Glomerular visceral epithelial cell (primary cell): ENCODE data around the gene ATP6V0E1.
A peak's percentile ranks its signal among the peaks of the same experiment; 100 is the strongest.

Source experiments
- DNase-seq: peaks from one replicate; pipeline ENCODE4 v3.0.0-alpha.2; 2016; ENCODE audit errors: extremely low spot score

Gene ATP6V0E1

DNA sequence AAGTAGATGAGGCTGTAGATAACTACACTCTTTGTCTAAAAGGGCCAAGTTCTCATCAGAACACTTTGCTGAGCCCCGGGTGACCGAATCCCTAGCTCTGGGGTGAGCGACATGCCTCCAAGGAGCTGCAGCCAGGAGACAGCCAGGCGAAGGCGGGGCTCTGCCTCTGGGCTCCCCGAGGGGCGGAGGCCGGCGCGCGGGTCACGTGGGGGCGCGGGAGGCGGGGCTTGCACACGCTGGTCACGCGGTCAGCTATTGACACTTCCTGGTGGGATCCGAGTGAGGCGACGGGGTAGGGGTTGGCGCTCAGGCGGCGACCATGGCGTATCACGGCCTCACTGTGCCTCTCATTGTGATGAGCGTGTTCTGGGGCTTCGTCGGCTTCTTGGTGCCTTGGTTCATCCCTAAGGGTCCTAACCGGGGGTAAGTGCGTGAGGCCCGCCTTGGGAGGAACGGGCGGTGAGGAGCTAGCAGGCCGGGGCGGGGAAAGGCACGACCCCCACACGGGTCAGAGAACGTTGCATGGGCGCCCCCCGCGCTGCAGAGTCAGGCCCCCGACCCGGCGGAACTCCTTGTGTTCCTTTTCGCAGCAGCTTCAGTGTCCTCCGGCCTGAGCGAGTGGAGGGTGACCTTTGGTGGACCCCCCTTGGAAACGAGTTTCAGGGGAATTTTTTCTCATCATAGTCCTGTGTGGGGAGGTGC, at the start of gene ATP6V0E1:
ATP6V0E1 (plus strand) TSS at position 230 of the 702 bp plus-strand sequence; CDS start at position 320, 90 bp downstream.
- DNase-seq, result peak; percentile 95

DNA sequence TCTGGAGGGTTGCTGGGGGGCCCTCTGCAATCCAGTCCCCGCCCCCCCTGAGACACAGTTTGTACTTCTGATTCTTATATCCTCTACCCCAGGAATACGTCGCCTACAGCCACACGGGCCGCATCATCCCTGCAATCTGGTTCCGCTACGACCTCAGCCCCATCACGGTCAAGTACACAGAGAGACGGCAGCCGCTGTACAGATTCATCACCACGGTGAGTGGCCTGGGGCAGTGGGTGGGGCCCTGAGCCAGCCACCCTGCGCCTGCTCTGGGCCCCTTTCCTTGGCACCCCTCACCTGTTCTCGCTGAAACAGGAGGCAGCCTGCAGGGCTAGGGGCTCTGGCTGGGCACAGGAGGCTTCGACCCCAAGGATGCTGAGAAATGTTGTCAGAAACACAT, 48.5 kb upstream of the ATP6V0E1 start:
- DNase-seq, result no peak

- DNase-seq, result no peak
Observed at GRCh38 chr5:172936401-172936800, 47.2 kb upstream of the ATP6V0E1 start.

- no peak for DNase-seq
Observed at GRCh38 chr5:172939071-172939470, 44.5 kb upstream of the ATP6V0E1 start.

DNA sequence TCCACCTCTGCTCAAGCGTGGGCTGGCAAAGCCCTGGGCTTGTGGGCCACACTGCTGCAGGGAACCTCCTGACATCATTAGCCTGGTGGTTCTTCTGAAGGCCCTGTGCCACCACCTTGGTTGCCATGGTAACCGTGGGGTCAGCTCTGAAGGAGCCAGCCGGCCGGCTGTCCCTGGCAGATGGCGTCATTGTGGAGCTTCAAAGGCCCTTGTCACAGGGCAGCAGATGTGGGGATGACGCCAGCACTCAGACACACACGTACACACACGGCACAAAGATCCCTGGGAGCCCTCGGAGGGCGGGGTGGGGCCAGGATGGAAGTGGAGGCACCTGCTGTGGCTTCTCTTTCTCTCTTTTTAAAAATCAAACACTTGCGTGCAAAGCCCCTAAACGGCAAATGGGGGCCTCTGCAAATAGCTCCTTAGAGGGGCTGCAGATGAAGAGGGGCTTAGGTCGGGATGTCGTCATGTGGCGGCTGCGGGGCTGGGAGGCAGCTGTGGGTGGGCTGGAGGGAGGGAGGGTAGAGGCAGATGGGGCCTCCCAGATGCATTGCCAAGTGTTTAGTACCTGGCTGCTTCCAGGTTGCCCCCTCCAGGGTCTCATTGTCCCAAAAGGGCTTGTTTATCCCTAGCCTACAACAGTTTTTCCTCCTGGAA, 43.8 kb upstream of the ATP6V0E1 start:
- DNase-seq, result no peak

DNA sequence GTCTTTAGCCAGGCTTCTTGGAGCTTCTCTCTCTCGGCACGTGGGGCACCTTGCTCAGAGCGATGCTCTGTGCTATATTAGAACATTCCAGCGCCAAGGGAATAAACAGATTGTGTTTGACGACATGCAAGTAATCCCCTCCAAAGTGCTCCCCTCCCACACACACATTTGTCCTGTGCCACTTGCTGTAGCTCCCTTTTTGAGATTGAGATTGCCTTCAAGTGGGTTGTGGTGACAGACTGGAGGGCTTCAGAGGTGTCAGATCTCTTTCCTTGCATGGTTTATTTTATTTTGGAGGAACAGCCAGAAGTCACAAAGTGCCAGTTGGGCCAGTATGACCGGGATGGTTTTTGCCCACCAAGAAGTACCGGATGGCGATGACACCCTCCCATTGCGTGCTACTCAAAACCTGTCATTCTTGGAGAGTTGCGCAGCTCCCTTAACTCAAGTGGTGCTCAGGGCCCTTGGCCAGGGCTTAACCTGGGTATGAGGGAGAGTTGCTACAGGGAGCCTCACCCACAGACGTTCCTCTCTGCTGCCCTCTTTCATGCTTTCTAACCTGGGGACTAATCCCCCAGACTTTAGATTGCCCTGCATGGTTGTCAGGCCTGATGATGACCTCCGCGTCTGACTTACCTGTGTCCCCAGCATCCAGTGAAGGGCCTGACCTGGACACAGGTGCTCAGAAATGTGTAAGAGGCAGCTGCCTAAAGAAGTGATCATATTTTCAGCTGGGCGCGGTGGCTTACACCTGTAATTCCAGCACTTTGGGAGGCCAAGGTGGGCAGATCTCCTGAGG, 43.1 kb upstream of the ATP6V0E1 start:
- DNase-seq, result no peak

- peak; percentile 42 for DNase-seq
Observed at GRCh38 chr5:172941067-172941516, 42.5 kb upstream of the ATP6V0E1 start.

DNA sequence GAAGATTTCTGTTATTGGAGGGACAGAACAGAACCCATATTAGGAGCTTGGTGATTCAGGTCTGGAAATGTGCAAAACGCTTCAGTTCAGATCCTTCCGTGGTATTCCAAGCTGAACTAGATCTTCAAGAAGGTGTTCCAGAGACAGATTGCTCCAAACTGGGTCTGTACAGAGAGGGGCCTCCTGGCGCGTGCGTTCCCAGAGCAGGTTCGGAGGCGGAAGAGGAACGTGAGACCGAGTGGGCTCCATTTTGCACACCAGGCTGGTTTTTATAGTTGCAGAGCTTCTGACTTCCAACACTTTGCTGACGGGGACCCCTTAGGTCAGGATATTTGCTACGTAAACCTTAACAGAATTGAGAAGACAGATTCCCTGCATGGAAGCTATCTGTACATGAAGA, 41.0 kb upstream of the ATP6V0E1 start:
- no peak for DNase-seq

DNA sequence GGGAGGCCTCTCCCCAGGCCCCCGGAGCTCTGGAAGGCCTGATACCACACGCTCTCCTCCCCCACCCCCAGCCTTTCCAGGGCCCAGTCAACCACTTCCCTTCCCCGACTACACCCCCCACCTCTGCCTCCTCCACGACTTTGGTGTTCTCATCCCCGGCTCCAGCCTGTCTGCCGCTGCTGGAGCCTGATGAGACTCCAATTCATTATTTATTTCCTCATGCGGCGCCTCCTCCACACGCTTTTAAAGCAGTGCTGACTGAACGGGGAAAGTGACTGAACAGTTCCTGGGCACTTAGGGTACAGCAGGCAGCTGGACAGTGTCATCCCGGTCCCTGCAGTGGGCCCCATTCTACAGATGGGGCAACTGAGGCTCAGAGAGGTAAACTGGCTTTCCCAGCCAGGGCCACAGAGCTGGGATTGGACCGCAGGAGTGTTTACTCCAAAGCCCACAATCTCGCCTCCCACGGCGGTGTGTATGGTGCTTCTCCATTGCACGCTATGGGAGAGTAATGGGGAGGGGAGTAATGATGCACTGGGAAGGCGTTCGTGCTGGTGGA, 40.2 kb upstream of the ATP6V0E1 start:
- DNase-seq, result peak; percentile 96

GRCh38 chr5:172943906-172944305, 39.7 kb upstream of the ATP6V0E1 start:
- peak; percentile 92 for DNase-seq

DNA sequence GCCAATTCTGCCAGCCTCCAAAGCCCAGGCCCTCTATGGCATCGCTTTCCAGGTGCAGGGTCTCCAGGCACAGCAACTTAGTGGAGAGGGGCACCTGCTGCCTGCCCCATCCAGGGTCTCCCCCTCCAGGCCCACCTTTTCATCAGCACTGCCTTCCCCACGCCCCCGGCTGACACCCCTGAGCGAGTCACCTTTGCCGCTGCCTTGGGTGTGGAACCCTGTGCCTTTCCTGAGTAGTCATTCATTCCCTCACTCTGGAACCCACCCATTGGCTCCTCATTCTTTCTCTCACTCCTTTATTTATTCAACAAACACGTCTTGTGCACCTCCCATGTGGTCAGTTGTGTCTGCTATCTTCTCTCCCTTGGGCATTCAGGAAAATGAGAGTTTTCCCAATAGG, 38.8 kb upstream of the ATP6V0E1 start:
- peak; percentile 31 for DNase-seq

DNA sequence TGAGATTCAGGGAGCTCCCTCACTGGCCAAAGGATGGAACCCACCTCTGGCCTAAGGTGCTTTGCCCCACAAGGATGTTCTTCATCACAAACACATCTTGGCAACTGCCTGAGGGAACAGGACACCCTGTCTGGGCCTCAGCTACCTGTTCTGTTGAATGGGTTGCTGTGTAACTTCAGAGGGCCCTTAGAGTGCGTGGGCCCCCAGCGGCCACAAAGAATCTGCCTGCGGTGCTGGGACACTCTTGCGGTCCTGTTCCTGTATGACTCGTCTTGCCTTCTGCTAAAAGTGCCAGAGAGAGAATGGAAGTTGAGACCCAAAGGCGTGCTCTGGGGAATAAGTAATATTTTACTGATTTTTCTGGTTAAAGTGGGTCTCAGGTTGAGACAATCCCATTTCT, 38.4 kb upstream of the ATP6V0E1 start:
- DNase-seq, result peak; percentile 38

- DNase-seq, result no peak
Observed at GRCh38 chr5:172946146-172946545, 37.4 kb upstream of the ATP6V0E1 start.

GRCh38 chr5:172949426-172949825, 34.1 kb upstream of the ATP6V0E1 start:
- DNase-seq, result no peak

DNA sequence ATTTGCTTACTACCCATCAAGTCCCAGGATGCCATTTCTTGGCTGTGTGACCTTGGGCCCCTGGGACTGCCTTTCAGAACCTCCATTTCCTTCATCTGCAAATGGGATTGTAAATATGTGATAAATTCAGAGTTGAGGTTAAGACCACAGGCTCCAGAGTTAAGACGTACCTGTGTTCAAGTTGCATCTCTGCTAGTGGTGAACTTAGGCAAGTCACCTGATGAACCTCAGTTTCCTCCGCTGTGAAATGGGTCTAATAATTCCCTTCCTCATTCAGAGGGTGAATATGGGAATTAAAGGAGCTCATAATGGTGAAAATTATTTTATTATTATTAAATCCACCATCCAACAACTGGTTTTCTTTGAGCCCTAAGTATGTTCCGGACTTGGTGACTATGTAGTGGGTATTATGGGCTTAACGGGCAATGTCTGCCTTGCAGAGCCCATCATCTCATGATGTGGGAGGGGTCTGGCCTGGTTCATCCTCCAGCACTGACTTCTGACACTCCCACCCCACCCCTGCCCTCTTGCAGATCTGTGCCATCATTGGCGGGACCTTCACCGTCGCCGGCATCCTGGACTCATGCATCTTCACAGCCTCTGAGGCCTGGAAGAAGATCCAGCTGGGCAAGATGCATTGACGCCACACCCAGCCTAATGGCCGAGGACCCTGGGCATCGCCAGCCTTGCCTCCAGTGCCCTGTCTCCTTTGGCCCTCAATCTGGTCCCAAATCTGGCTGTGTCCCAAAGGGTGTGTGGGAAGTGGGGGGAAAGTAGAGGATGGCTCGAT, 33.2 kb upstream of the ATP6V0E1 start:
- DNase-seq, result no peak

DNA sequence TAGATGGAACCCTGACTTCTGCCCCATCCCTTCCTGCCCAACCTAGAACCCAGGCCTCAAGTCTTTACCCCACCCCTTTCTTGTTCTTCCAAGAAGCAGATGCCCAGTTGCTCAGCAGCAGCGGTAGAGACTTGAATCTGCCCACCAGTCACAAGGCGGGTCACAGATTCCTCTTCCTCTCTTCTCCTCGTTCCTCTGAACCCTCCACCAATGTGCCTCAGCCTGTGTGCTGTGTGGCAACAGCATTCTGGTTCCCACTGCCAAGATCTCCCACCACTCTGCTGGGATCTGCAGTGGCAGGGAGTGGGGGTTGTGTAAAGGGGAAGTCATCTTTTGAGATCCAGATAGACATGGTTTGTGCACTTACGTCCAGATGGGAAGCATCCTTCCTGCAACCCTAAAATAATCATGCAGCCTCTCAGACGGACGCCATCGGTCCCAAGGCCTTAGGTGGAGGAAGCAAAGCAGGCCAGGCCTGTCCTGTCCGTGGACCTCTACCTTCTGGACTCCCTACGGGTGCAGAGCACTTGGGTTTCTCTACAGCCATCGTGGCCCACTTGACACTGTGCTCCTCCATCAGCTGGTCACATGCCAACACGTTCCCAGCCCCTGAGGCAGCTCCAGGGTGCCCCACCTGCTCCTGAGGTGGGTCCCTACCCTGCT, 32.1 kb upstream of the ATP6V0E1 start:
- DNase-seq, result no peak

GRCh38 chr5:172952034-172952511, 31.5 kb upstream of the ATP6V0E1 start:
- no peak for DNase-seq

DNA sequence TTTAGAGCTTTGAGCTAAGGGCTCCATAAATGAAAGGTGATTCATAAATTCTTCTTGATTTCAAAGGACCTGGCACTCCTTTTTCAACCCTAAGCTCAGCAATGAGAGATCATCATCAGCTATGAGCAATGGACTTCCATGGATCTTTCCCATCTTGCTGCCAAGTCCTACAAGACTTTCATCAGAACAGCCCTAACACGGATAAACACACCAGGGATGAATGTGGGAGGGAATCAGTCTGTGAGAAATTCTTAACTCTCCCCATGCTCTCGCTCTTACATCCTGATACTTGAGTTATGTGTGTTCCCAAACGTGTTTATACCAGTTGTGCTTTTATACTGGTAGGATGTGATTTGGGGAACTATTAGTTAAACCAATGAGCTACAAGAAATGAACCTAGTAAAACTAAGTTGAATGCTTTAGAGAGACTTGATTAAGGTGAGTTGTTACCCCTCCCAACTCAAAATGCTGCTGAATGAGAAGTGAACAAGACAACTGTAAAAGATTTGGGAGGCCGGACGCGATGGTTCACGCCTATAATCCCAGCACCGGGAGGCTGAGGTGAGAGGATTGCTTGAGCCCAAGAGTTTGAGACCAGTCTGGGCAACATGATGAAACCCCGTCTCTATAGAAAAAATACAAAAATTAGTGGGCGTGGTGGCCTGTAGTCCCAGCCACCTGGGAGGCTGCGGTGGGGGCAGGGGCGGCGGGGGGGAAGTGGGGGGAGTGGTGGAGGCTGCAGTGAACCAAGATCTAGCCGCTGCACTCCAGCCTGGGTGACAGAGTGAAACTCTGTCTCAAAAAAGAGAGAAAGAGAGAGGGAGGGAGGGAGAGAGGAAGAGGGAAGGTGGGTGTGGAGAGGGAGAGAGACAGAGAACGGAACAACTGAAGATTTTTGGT, 29.5 kb upstream of the ATP6V0E1 start:
- DNase-seq, result peak; percentile 27

GRCh38 chr5:172954751-172955159, 28.8 kb upstream of the ATP6V0E1 start:
- no peak for DNase-seq

DNA sequence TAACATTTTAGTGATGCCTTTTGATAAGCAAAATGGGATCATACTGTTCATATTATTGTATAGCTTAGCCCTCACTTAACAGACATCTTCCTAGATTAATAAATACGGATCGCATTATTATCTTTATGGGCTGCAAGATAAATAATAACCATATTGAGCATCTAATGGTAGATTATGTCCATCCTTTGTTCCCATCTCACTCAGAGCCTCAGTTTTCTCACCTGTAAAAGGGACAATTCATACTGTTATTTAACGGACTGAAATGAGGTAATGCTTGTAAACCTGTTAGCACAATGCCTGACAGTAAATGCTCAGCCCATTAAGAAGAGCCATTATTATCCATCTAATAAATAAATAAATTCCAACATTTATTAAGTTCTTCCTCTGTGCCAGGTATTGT, 27.3 kb upstream of the ATP6V0E1 start:
- DNase-seq, result no peak
